ENCODE measurements around the gene STX1A. TPM values are rescaled to one million over a fixed set of nuclear protein-coding genes. Genes with fewer than 3 reads are reported as not detected.
A peak's percentile ranks its signal among the peaks of the same experiment; 100 is the strongest.

The STX1A gene
- total RNA-seq, 1 experiment from 2014 or later, result 24.2 TPM

DNA sequence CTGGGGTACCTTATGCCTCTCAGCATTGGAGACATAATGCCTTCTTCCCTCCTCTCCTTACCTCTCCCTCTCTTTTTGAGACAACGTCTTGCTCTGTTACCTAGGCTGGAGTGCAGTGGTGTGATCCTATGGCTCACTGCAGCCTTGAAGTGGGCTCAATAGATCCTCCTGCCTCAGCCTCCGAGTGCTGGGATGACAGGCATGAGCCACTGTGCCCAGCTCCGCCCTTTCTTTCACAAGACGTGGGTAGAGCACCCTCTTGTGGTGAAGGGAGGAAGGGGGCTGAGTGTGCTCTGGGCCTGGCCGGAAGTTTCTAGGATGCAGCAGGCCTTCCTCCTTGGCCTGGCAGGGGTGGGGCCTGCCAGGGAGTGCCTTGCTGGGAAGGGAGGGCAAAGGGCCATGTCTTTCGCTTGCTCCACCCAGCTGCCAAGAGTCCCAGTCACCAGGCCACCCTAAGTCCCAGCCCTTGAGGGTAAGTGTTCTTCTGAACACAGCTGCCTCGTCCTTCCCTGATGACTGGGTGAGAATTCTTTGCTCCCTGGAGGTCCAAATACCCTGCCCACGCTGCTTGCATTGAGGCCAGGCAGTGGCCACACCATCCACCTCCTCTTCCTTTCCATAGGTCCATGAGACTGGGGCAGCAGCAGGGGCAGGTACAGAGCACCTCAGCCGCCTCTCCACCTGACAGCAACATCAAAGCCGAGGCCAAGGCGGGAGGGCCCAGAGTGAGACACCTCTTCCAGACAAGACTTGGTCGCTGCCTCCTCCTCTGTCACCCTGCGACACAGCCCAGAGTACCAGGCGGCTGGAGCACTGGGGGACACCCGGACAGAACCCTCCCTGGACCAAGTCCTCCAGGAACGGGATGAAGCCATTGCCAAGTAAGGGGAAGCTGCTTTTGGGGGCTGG is 15.4 kb upstream of the STX1A start:
- peaks cover 25% of the 10 kb centered on the region for H3K36me3 Mint-ChIP-seq (ENCODE audit: insufficient read depth, unreplicated experiment)
- ChIA-PET POLR2A (interaction anchor here (0.6 to 2.2 kb wide), 14 partner anchors 10 to 582 kb away, joined by 3 to 8 read pairs (median 4); partner anchors contain the start of genes BUD23 and TBL2), CTCF (interaction anchor here (0.5 to 10.0 kb wide), 20 partner anchors 10 to 283 kb away, joined by 3 to 67 read pairs (median 4); partner anchors contain the start of gene METTL27)
- BruUV-seq (replicated peaks), result no TSS peak
- peak overlapping the region; percentile 76 for H3K27ac Mint-ChIP-seq (ENCODE audit: low read depth, unreplicated experiment)
- H3K4me3 Mint-ChIP-seq (ENCODE audit: unreplicated experiment), result no peak overlapping the region
- no peaks in the 10 kb centered on the region for H3K27me3 Mint-ChIP-seq (ENCODE audit: insufficient read depth, unreplicated experiment)
- DNase-seq (ENCODE audit: unreplicated experiment), result peak; percentile 97
- intact Hi-C loops (cut with micrococcal nuclease), result loop anchor here (2.0 kb wide), 2 partner anchors 128 to 214 kb away; no protein-coding TSS in a partner anchor
- TF ChIP-seq CTCF (IDR thresholded peaks at IDR 0.05; ENCODE audit: unreplicated experiment), result peak; percentile 90
- peaks cover 19% of the 10 kb centered on the region for H3K4me1 Mint-ChIP-seq (ENCODE audit: insufficient read depth, unreplicated experiment)
- H3K9me3 Mint-ChIP-seq (ENCODE audit: unreplicated experiment), result no peaks in the 10 kb centered on the region

DNA sequence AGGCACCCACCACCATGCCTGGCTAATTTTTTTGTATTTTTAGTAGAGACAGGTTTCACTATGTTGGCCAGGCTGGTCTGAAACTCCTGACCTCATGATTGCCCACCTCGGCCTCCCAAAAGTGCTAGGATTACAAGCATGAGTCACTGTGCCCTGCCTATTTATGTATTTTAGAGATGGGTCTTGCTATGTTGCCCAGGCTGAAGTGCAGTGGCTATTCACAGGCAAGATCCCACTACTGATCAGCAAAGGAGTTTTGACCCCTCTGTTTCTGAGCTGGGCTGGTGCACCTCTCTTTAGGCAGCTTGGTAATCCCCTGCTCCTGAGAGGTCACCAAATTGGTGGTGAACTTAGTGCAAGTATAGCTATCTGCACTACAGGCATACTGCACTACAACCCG is 12.9 kb upstream of the STX1A start:
- no peak for DNase-seq (ENCODE audit: unreplicated experiment)
- no peaks in the 10 kb centered on the region for H3K9me3 Mint-ChIP-seq (ENCODE audit: unreplicated experiment)
- intact Hi-C loops (cut with micrococcal nuclease), result no loop called here
- no TSS peak for BruUV-seq (replicated peaks)
- H3K36me3 Mint-ChIP-seq (ENCODE audit: insufficient read depth, unreplicated experiment), result peaks cover 30% of the 10 kb centered on the region
- ChIA-PET CTCF (interaction anchor here (0.5 to 10.0 kb wide), 6 partner anchors 49 to 125 kb away, joined by 3 to 67 read pairs (median 4); partner anchors contain the start of genes BUD23 and DNAJC30), POLR2A (interaction anchor here (0.8 kb wide), 1 partner anchor 122 kb away, joined by 3 read pairs; no protein-coding TSS in a partner anchor)
- no peaks in the 10 kb centered on the region for H3K27me3 Mint-ChIP-seq (ENCODE audit: insufficient read depth, unreplicated experiment)
- H3K27ac Mint-ChIP-seq (ENCODE audit: low read depth, unreplicated experiment), result no peak overlapping the region
- TF ChIP-seq CTCF (IDR thresholded peaks at IDR 0.05; ENCODE audit: unreplicated experiment), result no peak
- H3K4me3 Mint-ChIP-seq (ENCODE audit: unreplicated experiment), result no peak overlapping the region
- peaks cover 13% of the 10 kb centered on the region for H3K4me1 Mint-ChIP-seq (ENCODE audit: insufficient read depth, unreplicated experiment)

GRCh38 chr7:73730485-73730884 is 11.0 kb upstream of the STX1A start:
- intact Hi-C loops (cut with micrococcal nuclease), result no loop called here
- H3K27me3 Mint-ChIP-seq (ENCODE audit: insufficient read depth, unreplicated experiment), result no peaks in the 10 kb centered on the region
- H3K36me3 Mint-ChIP-seq (ENCODE audit: insufficient read depth, unreplicated experiment), result peaks cover 17% of the 10 kb centered on the region
- no peak for TF ChIP-seq CTCF (IDR thresholded peaks at IDR 0.05; ENCODE audit: unreplicated experiment)
- CTCF ChIA-PET, result interaction anchor here (0.7 to 10.0 kb wide), 4 partner anchors 120 to 145 kb away, joined by 4 to 67 read pairs (median 6); no protein-coding TSS in a partner anchor
- H3K9me3 Mint-ChIP-seq (ENCODE audit: unreplicated experiment), result no peaks in the 10 kb centered on the region
- no peak overlapping the region for H3K27ac Mint-ChIP-seq (ENCODE audit: low read depth, unreplicated experiment)
- no TSS peak for BruUV-seq (replicated peaks)
- H3K4me3 Mint-ChIP-seq (ENCODE audit: unreplicated experiment), result no peak overlapping the region
- POLR2A ChIA-PET, result no interaction called here
- H3K4me1 Mint-ChIP-seq (ENCODE audit: insufficient read depth, unreplicated experiment), result peaks cover 13% of the 10 kb centered on the region
- DNase-seq (ENCODE audit: unreplicated experiment), result no peak

DNA sequence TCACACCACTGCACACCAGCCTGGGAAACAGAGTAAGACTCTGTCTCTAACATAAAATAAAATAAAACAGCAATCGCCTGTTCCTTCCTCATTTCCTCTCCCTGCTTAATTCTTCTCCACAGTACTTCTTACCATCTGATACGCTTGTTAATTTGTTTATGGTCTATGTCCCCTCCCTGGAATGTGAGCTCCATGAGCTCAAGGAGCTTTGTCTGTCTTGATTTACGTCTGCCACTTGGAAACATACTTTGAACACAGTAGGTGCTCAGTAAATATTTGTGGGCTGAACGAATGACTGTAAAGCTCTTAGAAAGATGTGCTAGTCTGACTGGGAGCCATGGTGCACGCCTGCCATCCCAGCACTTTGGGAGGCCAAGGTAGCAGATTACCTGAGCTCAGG is 9.1 kb upstream of the STX1A start:
- intact Hi-C loops (cut with micrococcal nuclease), result loop anchor here (5.0 kb wide), 1 partner anchor 61 kb away; the partner anchor contains the start of gene VPS37D
- no peak overlapping the region for H3K4me3 Mint-ChIP-seq (ENCODE audit: unreplicated experiment)
- peaks cover 11% of the 10 kb centered on the region for H3K36me3 Mint-ChIP-seq (ENCODE audit: insufficient read depth, unreplicated experiment)
- TF ChIP-seq CTCF (IDR thresholded peaks at IDR 0.05; ENCODE audit: unreplicated experiment), result no peak
- H3K27ac Mint-ChIP-seq (ENCODE audit: low read depth, unreplicated experiment), result no peak overlapping the region
- DNase-seq (ENCODE audit: unreplicated experiment), result no peak
- no peaks in the 10 kb centered on the region for H3K9me3 Mint-ChIP-seq (ENCODE audit: unreplicated experiment)
- H3K27me3 Mint-ChIP-seq (ENCODE audit: insufficient read depth, unreplicated experiment), result no peaks in the 10 kb centered on the region
- H3K4me1 Mint-ChIP-seq (ENCODE audit: insufficient read depth, unreplicated experiment), result peaks cover 5% of the 10 kb centered on the region
- ChIA-PET CTCF (interaction anchor here (0.6 to 10.0 kb wide), 6 partner anchors 117 to 672 kb away, joined by 3 to 67 read pairs (median 4); no protein-coding TSS in a partner anchor), POLR2A (interaction anchor here (0.9 kb wide), 1 partner anchor 122 kb away, joined by 3 read pairs; no protein-coding TSS in a partner anchor)
- BruUV-seq (replicated peaks), result no TSS peak

Data from MCF 10A (cell line).